Prostate gland (tissue), 2 donors: ENCODE measurements around the gene DNAH6. TPM values are rescaled to one million over a fixed set of nuclear protein-coding genes. Genes with fewer than 3 reads are reported as not detected.

Source experiments
- DNase-seq: peaks from one replicate; pipeline ENCODE4 v3.0.0-alpha.2; 2019; ENCODE audit warnings: low spot score
- H3K27ac ChIP-seq, 2 donors: fragments of 200-600 bp; sonication (generic); 2 replicates each; pipeline ENCODE4 v1.5.1; 2017 to 2019
- H3K27me3 ChIP-seq: fragments of 200-600 bp; sonication (generic); replicated peaks from 2 replicates; pipeline ENCODE4 v1.5.1; 2019; ENCODE audit not compliant: insufficient read depth
- H3K36me3 ChIP-seq, 2 donors: fragments of 200-600 bp; sonication (generic); 1 replicate in 1 of 2; 2 replicates in 1 of 2; pipeline versions ENCODE4 v1.5.1 to v1.8.1; 2017 to 2019
- H3K4me1 ChIP-seq: fragments of 200-600 bp; sonication (generic); replicated peaks from 2 replicates; pipeline ENCODE4 v1.5.1; 2019
- H3K4me3 ChIP-seq, 2 donors: fragments of 200-600 bp; sonication (generic); 2 replicates each; pipeline ENCODE4 v1.5.1; 2017 to 2019
- H3K9me3 ChIP-seq: fragments of 200-600 bp; sonication (generic); 2 replicates; pipeline ENCODE4 v1.5.1; 2017
- POLR2A ChIP-seq: fragments of 450-650 bp; IDR thresholded peaks from one replicate; pipeline ENCODE4 v1.6.1; 2016; ENCODE audit warnings: antibody characterized with exemption, mild to moderate bottlenecking
- POLR2AphosphoS5 ChIP-seq: sonication (generic); formaldehyde crosslinking; IDR thresholded peaks from one replicate; pipeline ENCODE4 v1.6.1; 2017; ENCODE audit warnings: antibody characterized with exemption
- WGBS: methylation state at CpG from one replicate; pipeline ENCODE4 v1.1.5; 2018; 5-methylcytosine and 5-hydroxymethylcytosine counted together
- intact Hi-C: fragments of 100-400 bp; cut with DNase I; formaldehyde crosslinking; loops from one replicate; pipeline ENCODE4 v1.14.2; 2022
- total RNA-seq, 2 donors: library from RNA; depleted of rRNA; stranded (reverse); fragments of >200 nt; gene quantifications; one replicate each; pipeline ENCODE4 v1.1.0, GENCODE V29; 2016
- TF ChIP-seq, protein P1 (sequence below), 4 experiments: fragments of 200-600 bp in 2 of 4; fragments of 450-650 bp in 2 of 4; sonication (generic) in 2 of 4; IDR thresholded peaks; 1 replicate in 3 of 4; 2 replicates in 1 of 4; pipeline ENCODE4 v1.5.1; 2016 to 2019; ENCODE audit warnings: antibody characterized with exemption in 4 of 4, mild to moderate bottlenecking in 2 of 4, moderate library complexity in 2 of 4

DNAH6 gene
- total RNA-seq, 2 donors from 2014 or later = 1.1 to 4.9 TPM

DNA sequence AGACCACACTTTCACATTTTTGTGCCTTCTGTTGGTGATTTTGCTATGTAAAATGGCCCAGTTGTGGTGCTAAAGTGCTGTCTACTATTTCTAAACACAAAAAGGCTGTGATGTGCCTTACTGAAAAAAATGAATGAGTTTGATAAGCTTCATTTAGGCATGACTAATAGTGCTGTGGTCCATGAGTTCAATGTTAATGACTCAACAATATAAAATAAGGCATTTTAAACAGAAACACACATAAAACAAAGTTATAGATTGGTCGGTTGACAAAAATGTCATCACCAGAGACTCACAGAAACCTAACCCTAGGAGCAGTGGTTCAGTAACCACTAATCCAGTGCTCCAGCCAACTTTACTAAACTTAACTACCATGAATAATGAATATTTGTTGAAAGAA lies 160.0 kb downstream of the DNAH6 start:
- no peaks in the 10 kb centered on the region for H3K36me3 ChIP-seq
- H3K9me3 ChIP-seq = no peaks in the 10 kb centered on the region
- H3K27ac ChIP-seq = no peak overlapping the region
- no peak for TF ChIP-seq POLR2AphosphoS5
- no peak for TF ChIP-seq POLR2A
- TF ChIP-seq, protein P1, sequence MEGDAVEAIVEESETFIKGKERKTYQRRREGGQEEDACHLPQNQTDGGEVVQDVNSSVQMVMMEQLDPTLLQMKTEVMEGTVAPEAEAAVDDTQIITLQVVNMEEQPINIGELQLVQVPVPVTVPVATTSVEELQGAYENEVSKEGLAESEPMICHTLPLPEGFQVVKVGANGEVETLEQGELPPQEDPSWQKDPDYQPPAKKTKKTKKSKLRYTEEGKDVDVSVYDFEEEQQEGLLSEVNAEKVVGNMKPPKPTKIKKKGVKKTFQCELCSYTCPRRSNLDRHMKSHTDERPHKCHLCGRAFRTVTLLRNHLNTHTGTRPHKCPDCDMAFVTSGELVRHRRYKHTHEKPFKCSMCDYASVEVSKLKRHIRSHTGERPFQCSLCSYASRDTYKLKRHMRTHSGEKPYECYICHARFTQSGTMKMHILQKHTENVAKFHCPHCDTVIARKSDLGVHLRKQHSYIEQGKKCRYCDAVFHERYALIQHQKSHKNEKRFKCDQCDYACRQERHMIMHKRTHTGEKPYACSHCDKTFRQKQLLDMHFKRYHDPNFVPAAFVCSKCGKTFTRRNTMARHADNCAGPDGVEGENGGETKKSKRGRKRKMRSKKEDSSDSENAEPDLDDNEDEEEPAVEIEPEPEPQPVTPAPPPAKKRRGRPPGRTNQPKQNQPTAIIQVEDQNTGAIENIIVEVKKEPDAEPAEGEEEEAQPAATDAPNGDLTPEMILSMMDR (IDR thresholded peaks at IDR 0.05) = no peak
- intact Hi-C loops = no loop called here
- H3K4me1 ChIP-seq = no peaks in the 10 kb centered on the region
- no peak for DNase-seq
- no peak overlapping the region for H3K4me3 ChIP-seq
- WGBS = 83% methylated on average over 1 of the region's 1 CpG
- no peaks in the 10 kb centered on the region for H3K27me3 ChIP-seq

DNA sequence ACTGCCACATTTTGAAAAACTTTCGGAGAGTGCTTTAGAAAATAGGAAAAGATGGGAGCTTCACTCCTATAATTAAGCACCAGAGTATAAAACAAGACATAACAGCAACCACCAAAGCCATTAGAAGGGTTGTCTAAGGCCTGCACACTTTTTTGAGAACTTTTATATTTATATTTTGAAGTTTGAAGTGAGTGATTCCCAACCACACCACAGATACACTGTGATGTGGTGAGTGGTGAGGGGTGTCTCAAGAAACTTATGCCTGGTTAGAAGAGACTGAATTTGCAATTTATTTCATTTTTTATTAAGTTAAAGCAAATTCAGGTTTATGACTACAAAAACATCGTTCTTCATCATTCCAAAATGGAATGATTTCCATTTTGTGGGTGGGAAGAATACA lies 161.9 kb downstream of the DNAH6 start:
- Histone ChIP-seq H3K9me3 (no peaks in the 10 kb centered on the region), H3K4me1 (no peaks in the 10 kb centered on the region), H3K27ac (no peak overlapping the region), H3K36me3 (no peaks in the 10 kb centered on the region), H3K4me3 (no peak overlapping the region), H3K27me3 (no peaks in the 10 kb centered on the region)
- TF ChIP-seq POLR2A (no peak), POLR2AphosphoS5 (no peak)
- TF ChIP-seq, protein P1 (IDR thresholded peaks at IDR 0.05) = no peak
- DNase-seq = no peak
- WGBS = 90% methylated on average over 2 of the region's 2 CpGs
- intact Hi-C loops = no loop called here

DNA sequence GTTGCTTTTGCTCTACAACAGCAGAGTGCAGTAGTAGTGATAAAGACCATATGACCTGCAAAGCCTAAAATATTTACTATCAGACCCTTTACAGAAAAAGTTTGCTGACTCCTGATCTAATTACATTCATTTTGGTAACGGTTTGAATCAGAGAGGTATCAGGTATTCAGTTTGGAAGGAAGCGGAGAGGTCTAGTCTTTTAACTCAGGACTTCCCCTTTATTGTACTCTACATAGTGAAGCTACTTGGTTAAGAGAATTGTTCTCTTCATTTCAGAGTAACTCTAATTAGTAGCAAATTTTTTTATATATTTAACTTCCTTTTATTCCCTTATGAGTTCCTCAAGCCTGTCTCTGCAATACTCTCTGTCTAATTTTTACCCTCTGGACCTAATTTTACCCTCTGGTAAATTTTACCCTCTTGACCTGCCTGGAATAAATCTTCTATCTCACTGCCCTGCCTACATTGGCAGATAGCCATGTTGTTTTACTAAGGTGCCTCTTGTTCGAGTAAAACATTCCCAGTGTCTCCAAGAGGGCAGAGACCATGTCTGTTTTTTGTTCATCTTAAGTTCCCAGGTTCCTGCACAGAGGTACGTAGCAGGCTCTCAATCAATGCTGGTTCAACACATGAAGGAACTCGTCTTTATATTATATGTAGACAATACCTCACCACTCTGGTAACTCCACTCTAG lies 170.6 kb downstream of the DNAH6 start:
- WGBS = 44% methylated on average over 5 of the region's 5 CpGs
- DNase-seq = no peak
- no peak overlapping the region for H3K4me3 ChIP-seq
- H3K27ac ChIP-seq = no peak overlapping the region
- TF ChIP-seq POLR2AphosphoS5 (no peak), POLR2A (no peak)
- TF ChIP-seq, protein P1 (IDR thresholded peaks at IDR 0.05) = no peak
- H3K36me3 ChIP-seq = no peaks in the 10 kb centered on the region
- H3K9me3 ChIP-seq = no peaks in the 10 kb centered on the region
- intact Hi-C loops = no loop called here
- no peaks in the 10 kb centered on the region for H3K4me1 ChIP-seq
- no peaks in the 10 kb centered on the region for H3K27me3 ChIP-seq

DNA sequence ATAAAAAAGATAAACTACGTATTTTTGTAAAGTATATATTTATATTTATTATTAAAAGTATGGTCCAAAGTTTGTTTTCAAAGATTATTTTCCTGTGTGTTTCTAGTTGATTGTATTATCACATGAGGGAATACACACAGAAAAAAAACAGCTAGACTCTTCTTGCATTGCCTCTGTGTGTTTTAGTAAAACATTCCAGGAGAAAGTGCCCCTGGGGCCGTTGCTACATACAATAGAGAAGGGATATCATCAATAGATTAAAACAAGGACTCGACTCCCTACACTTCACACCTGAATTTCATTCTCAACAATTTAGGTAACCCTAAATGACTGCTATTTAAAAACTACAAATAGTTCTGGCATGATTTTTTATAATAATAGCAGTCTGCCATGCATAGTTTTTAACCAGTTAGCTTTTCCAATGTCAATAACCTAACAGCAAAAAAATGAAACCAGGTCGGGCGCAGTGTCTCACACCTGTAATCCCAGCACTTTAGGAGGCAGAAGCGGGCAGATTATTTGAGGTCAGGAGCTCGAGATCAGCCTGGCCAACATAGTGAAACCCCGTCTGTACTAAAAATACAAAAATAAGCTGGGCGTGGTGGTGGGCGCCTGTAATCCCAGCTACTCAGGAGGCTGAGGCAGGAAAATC lies 171.3 kb downstream of the DNAH6 start:
- intact Hi-C loops = no loop called here

More for the DNA sequence above, 171.3 kb downstream of the DNAH6 start:
- Histone ChIP-seq H3K27me3 (no peaks in the 10 kb centered on the region), H3K9me3 (no peaks in the 10 kb centered on the region), H3K36me3 (no peaks in the 10 kb centered on the region), H3K4me1 (no peaks in the 10 kb centered on the region), H3K4me3 (no peak overlapping the region), H3K27ac (no peak overlapping the region)
- DNase-seq = no peak
- TF ChIP-seq POLR2AphosphoS5 (no peak), POLR2A (no peak)
- TF ChIP-seq, protein P1 (IDR thresholded peaks at IDR 0.05) = no peak
- WGBS = 72% methylated on average over 10 of the region's 10 CpGs
